Trophoblast cell (in vitro differentiated cells and primary cell): ENCODE data around the gene WNT5A.

Experiments
- DNase-seq, 2 donors: peaks; one replicate each; pipeline ENCODE4 v3.0.0-alpha.2; 2016
- H2AFZ ChIP-seq: 2 replicates; pipeline ENCODE4 v1.6.1; 2013; ENCODE audit warnings: low read length, moderate library complexity, mild to moderate bottlenecking; ENCODE audit not compliant: insufficient read depth, poor library complexity
- H2AK5ac ChIP-seq: 2 replicates; pipeline ENCODE4 v1.6.1; 2013; ENCODE audit warnings: mild to moderate bottlenecking, low read length
- H2BK120ac ChIP-seq: 2 replicates; pipeline ENCODE4 v1.6.1; 2013; ENCODE audit warnings: low read length, mild to moderate bottlenecking, moderate library complexity; ENCODE audit not compliant: insufficient read depth, poor library complexity
- H2BK12ac ChIP-seq: 2 replicates; pipeline ENCODE4 v1.6.1; 2013; ENCODE audit warnings: mild to moderate bottlenecking, low read length, moderate library complexity
- H2BK5ac ChIP-seq: 2 replicates; pipeline ENCODE4 v1.6.1; 2013; ENCODE audit warnings: low read length, low read depth, moderate library complexity, mild to moderate bottlenecking; ENCODE audit not compliant: poor library complexity
- H3K14ac ChIP-seq: 2 replicates; pipeline ENCODE4 v1.6.1; 2013; ENCODE audit warnings: mild to moderate bottlenecking, low read length
- H3K18ac ChIP-seq: 2 replicates; pipeline ENCODE4 v1.6.1; 2013; ENCODE audit warnings: mild to moderate bottlenecking, low read length
- H3K23ac ChIP-seq: 2 replicates; pipeline ENCODE4 v1.6.1; 2013; ENCODE audit warnings: low read length
- H3K27ac ChIP-seq: 2 replicates; pipeline ENCODE4 v1.5.1; 2013; ENCODE audit warnings: low read depth, mild to moderate bottlenecking, inconsistent platforms, low read length, moderate library complexity
- H3K27me3 ChIP-seq: 2 replicates; pipeline ENCODE4 v1.6.1; 2013; ENCODE audit warnings: inconsistent platforms, mild to moderate bottlenecking, low read length, moderate library complexity; ENCODE audit not compliant: insufficient read depth
- H3K36me3 ChIP-seq, 2 experiments: 1 replicate in 1 of 2; 2 replicates in 1 of 2; pipeline ENCODE4 v1.6.1; 2013; ENCODE audit warnings: low read length in 2 of 2, mild to moderate bottlenecking in 2 of 2, moderate library complexity in 1 of 2; ENCODE audit not compliant: insufficient read depth in 2 of 2, control insufficient read depth in 1 of 2
- H3K4ac ChIP-seq: 2 replicates; pipeline ENCODE4 v1.6.1; 2013; ENCODE audit warnings: low read depth, mild to moderate bottlenecking, low read length, moderate library complexity
- H3K4me1 ChIP-seq, 2 experiments: 1 replicate in 1 of 2; 2 replicates in 1 of 2; pipeline ENCODE4 v1.6.1; 2013; ENCODE audit warnings: low read length in 2 of 2, mild to moderate bottlenecking in 2 of 2, moderate library complexity in 1 of 2; ENCODE audit not compliant: insufficient read depth in 2 of 2, control insufficient read depth in 1 of 2
- H3K4me2 ChIP-seq: 2 replicates; pipeline ENCODE4 v1.6.1; 2013; ENCODE audit warnings: inconsistent platforms, mild to moderate bottlenecking, low read length, moderate library complexity
- H3K4me3 ChIP-seq: 2 replicates; pipeline ENCODE4 v1.5.1; 2013; ENCODE audit warnings: mild to moderate bottlenecking, low read depth, low read length, inconsistent platforms
- H3K79me1 ChIP-seq: one replicate; pipeline ENCODE4 v1.6.1; 2013; ENCODE audit warnings: low read length
- H3K79me2 ChIP-seq: 2 replicates; pipeline ENCODE4 v1.6.1; 2013; ENCODE audit warnings: low read length, mild to moderate bottlenecking; ENCODE audit not compliant: control insufficient read depth, insufficient read depth, poor library complexity
- H3K9ac ChIP-seq: 2 replicates; pipeline ENCODE4 v1.6.1; 2013; ENCODE audit warnings: mild to moderate bottlenecking, low read length
- H3K9me3 ChIP-seq: 2 replicates; pipeline ENCODE4 v1.6.1; 2013; ENCODE audit warnings: low read depth, mild to moderate bottlenecking, control low read depth, inconsistent platforms, low read length; ENCODE audit not compliant: insufficient read depth
- H4K12ac ChIP-seq: 2 replicates; pipeline ENCODE4 v1.6.1; 2013; ENCODE audit warnings: low read depth, mild to moderate bottlenecking, low read length, moderate library complexity
- H4K8ac ChIP-seq: 2 replicates; pipeline ENCODE4 v1.6.1; 2013; ENCODE audit warnings: low read depth, mild to moderate bottlenecking, low read length, moderate library complexity
- H4K91ac ChIP-seq: one replicate; pipeline ENCODE4 v1.6.1; 2013; ENCODE audit warnings: low read depth, mild to moderate bottlenecking, low read length, moderate library complexity
- WGBS: extraction: QIAGEN DNeasy Blood & Tissue Kit; methylation state at CpG from one replicate; pipeline ENCODE4 v1.1.7; 2013; ENCODE audit warnings: missing lambda C conversion rate; ENCODE audit not compliant: insufficient read length, insufficient coverage; ENCODE audit errors: extremely low coverage; 5-methylcytosine and 5-hydroxymethylcytosine counted together

The WNT5A gene

DNA sequence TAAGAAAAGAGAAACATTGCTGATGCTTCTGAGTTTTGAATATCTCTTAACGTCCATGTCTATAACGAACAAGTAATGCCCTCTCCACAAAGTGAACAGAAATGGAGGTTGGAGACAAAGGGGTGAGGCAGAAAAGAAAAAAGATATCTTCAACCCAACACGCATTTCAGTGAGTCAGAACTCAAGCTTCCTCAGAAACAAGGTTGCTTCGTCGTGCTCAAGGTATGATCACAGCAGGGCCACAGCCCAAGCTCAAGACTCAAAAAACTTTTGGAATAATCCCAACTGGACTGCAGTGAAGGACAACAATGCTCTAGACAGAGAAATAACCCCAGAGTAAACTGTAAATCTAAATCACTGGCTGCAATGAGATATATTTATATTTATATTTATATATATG, 18.9 kb downstream of the WNT5A start:
- no CpG with 5 or more reads among the region's 5 CpGs for whole genome bisulfite sequencing
- Histone ChIP-seq H2AFZ (no peak overlapping the region), H3K9me3 (peaks cover 3% of the 10 kb centered on the region), H3K14ac (no peak overlapping the region), H4K91ac (no peak overlapping the region), H3K9ac (no peak overlapping the region), H3K27me3 (no peaks in the 10 kb centered on the region), H4K8ac (no peak overlapping the region), H3K23ac (no peak overlapping the region), H2BK5ac (no peak overlapping the region), H3K79me1 (no peaks in the 10 kb centered on the region), H2BK12ac (no peak overlapping the region), H3K4me1 (no peaks in the 10 kb centered on the region), H2BK120ac (no peak overlapping the region), H3K27ac (no peak overlapping the region), H3K4ac (no peak overlapping the region), H3K18ac (no peak overlapping the region), H3K36me3 (peaks cover 17 to 25% of the 10 kb centered on the region in 2 experiments), H3K4me3 (no peak overlapping the region), H2AK5ac (no peak overlapping the region), H4K12ac (no peak overlapping the region), H3K79me2 (no peaks in the 10 kb centered on the region), H3K4me2 (no peak overlapping the region)
- peak; percentile 39 to 77 for DNase-seq

DNA sequence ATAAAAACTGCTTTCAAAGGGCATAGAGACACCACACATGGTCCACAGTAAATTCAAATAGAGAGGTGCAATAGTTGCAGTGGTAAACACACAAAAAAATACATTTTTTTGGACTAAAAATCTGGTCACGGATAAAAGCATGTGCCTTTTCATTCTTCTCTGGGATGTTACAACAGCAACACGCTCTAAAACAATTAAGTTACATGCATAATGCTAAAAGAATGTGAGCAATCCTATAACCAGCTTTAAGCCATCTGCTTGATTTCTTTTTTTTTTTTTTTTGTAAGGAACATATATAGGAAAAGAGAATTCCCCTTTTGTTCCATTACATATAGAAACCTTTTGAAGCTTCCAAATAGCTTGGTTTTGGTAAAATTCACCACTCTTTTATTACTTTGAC, 20.0 kb downstream of the WNT5A start:
- Histone ChIP-seq H3K4ac (no peak overlapping the region), H4K12ac (no peak overlapping the region), H3K9me3 (peaks cover 3% of the 10 kb centered on the region), H3K14ac (no peak overlapping the region), H3K18ac (no peak overlapping the region), H2AFZ (no peak overlapping the region), H3K23ac (no peak overlapping the region), H2BK5ac (no peak overlapping the region), H3K4me2 (no peak overlapping the region), H2BK120ac (no peak overlapping the region), H3K27me3 (no peaks in the 10 kb centered on the region), H3K4me3 (no peak overlapping the region), H2BK12ac (no peak overlapping the region), H3K9ac (no peak overlapping the region), H3K79me1 (no peaks in the 10 kb centered on the region), H3K79me2 (no peaks in the 10 kb centered on the region), H3K36me3 (peaks cover 15 to 20% of the 10 kb centered on the region in 2 experiments), H4K8ac (no peak overlapping the region), H3K27ac (no peak overlapping the region), H2AK5ac (no peak overlapping the region), H4K91ac (no peak overlapping the region), H3K4me1 (no peaks in the 10 kb centered on the region)
- DNase-seq = peak in 1 of 2 donors; percentile 73
- no CpG with 5 or more reads among the region's 2 CpGs for WGBS

DNA sequence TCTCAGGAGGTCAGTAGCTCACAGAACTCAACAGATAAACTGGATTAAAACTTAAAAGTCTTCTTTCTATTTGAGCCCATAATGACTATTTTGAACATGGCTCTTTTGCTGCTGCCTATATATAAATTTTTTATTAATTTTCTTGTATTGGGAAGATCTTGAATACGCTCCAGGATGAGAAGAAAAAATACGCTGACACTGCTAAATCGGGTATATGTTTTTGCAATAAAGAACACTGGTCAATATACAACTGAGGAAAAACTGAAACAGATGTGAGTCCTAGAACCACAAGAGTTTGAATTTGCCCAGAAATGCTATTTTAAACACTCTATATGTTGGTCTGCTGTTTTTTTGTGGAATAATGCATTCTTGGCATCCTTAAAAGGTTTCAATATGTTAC, 20.6 kb downstream of the WNT5A start:
- no peak overlapping the region for H3K4me2 ChIP-seq
- peaks cover 13 to 18% of the 10 kb centered on the region in 2 experiments for H3K36me3 ChIP-seq
- no peak overlapping the region for H4K8ac ChIP-seq

DNA sequence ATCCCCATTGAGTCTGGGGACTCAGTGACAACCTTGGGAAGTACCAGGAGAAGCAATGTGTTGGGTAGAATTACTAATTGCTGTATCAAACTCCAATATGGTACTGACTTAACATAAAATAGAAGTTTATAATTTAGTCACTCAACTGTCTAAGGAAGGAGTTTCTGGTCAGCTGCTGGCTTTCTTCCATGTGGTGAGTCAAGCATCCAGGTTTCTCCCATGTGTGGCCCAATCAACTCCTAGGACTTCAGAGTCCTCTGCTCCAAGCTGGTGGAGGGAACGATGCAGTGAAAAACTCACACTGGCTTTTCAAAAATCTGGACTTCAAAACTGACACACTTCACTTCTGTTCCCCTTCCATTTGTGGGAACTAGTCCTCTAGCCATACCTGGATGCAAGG, 25.2 kb downstream of the WNT5A start:
- no CpG with 5 or more reads among the region's 1 CpG for WGBS
- no peak overlapping the region for H3K4me3 ChIP-seq

More for the DNA sequence above, 20.6 kb downstream of the WNT5A start:
- no peak overlapping the region for H2BK5ac ChIP-seq
- H3K9me3 ChIP-seq = peaks cover 3% of the 10 kb centered on the region
- no peaks in the 10 kb centered on the region for H3K79me2 ChIP-seq
- H3K18ac ChIP-seq = no peak overlapping the region
- H3K9ac ChIP-seq = no peak overlapping the region
- H2BK120ac ChIP-seq = no peak overlapping the region
- H3K27me3 ChIP-seq = no peaks in the 10 kb centered on the region
- WGBS = no CpG with 5 or more reads among the region's 3 CpGs
- H3K4me3 ChIP-seq = no peak overlapping the region
- H4K12ac ChIP-seq = no peak overlapping the region
- no peak for DNase-seq
- no peak overlapping the region for H2BK12ac ChIP-seq
- no peak overlapping the region for H2AFZ ChIP-seq
- H4K91ac ChIP-seq = no peak overlapping the region
- no peak overlapping the region for H2AK5ac ChIP-seq
- H3K79me1 ChIP-seq = no peaks in the 10 kb centered on the region
- no peaks in the 10 kb centered on the region for H3K4me1 ChIP-seq
- no peak overlapping the region for H3K14ac ChIP-seq
- no peak overlapping the region for H3K4ac ChIP-seq
- no peak overlapping the region for H3K23ac ChIP-seq
- no peak overlapping the region for H3K27ac ChIP-seq

More for the DNA sequence above, 25.2 kb downstream of the WNT5A start:
- Histone ChIP-seq H3K4me2 (no peak overlapping the region), H3K79me2 (no peaks in the 10 kb centered on the region), H3K9ac (no peak overlapping the region), H3K9me3 (no peaks in the 10 kb centered on the region), H2BK12ac (no peak overlapping the region), H2BK5ac (no peak overlapping the region), H3K36me3 (no peaks in the 10 kb centered on the region), H3K4me1 (no peaks in the 10 kb centered on the region), H2BK120ac (no peak overlapping the region), H4K91ac (no peak overlapping the region), H3K18ac (no peak overlapping the region), H3K14ac (no peak overlapping the region), H3K27me3 (no peaks in the 10 kb centered on the region), H3K23ac (no peak overlapping the region), H2AK5ac (no peak overlapping the region), H4K12ac (no peak overlapping the region), H3K27ac (no peak overlapping the region), H2AFZ (no peak overlapping the region), H3K79me1 (no peaks in the 10 kb centered on the region), H3K4ac (no peak overlapping the region), H4K8ac (no peak overlapping the region)
- no peak for DNase-seq
